Peyer's patch (tissue), 4 donors: ENCODE measurements around the gene LBX2. TPM values are rescaled to one million over a fixed set of nuclear protein-coding genes. Genes with fewer than 3 reads are reported as not detected.
A peak's percentile ranks its signal among the peaks of the same experiment; 100 is the strongest.

Source experiments
- DNase-seq, 3 donors: peaks; one replicate each; pipeline ENCODE4 v3.0.0-alpha.2; 2017 to 2019
- H3K27ac ChIP-seq, 4 donors: fragments of 200-600 bp; sonication (generic); one replicate each; pipeline ENCODE4 v1.5.1; 2016 to 2019
- H3K27me3 ChIP-seq, 2 donors: fragments of 200-600 bp; sonication (generic); one replicate each; pipeline ENCODE4 v1.5.1; 2019
- H3K36me3 ChIP-seq, 3 donors: fragments of 200-600 bp; sonication (generic); one replicate each; pipeline ENCODE4 v1.5.1; 2016 to 2019
- H3K4me1 ChIP-seq, 4 donors: fragments of 200-600 bp; sonication (generic); one replicate each; pipeline ENCODE4 v1.5.1; 2016 to 2019
- H3K4me3 ChIP-seq, 4 donors: fragments of 200-600 bp; sonication (generic); 1 replicate in 3 of 4; 2 replicates in 1 of 4; pipeline ENCODE4 v1.5.1; 2016 to 2019; ENCODE audit warnings: mild to moderate bottlenecking in 1 of 4
- H3K9me3 ChIP-seq, 4 donors: fragments of 200-600 bp; sonication (generic); one replicate each; pipeline ENCODE4 v1.5.1; 2016 to 2019; ENCODE audit warnings: mild to moderate bottlenecking in 1 of 4
- CTCF ChIP-seq, 6 experiments: fragments of 450-650 bp in 4 of 6; fragments of 200-600 bp in 2 of 6; sonication (generic) in 1 of 6; IDR thresholded peaks; one replicate each; pipeline ENCODE4 v1.5.1; 2017 to 2019; ENCODE audit warnings: antibody characterized with exemption in 6 of 6, mild to moderate bottlenecking in 3 of 6, moderate library complexity in 1 of 6
- POLR2A ChIP-seq, 2 donors: fragments of 450-650 bp; IDR thresholded peaks; one replicate each; pipeline ENCODE4 v1.5.1; 2017; ENCODE audit warnings: antibody characterized with exemption in 2 of 2, mild to moderate bottlenecking in 2 of 2, moderate library complexity in 2 of 2
- total RNA-seq, 4 donors: library from RNA; depleted of rRNA; stranded (reverse); fragments of >200 nt; gene quantifications; one replicate each; pipeline ENCODE4 v1.1.0, GENCODE V29; 2016

Gene LBX2
- total RNA-seq, 4 donors from 2014 or later = 2.8 to 6.9 (median 6.8) TPM; not detected in 1

- Histone ChIP-seq H3K27ac (peak overlapping the region; percentile 67 to 94 (median 91)), H3K36me3 (peaks cover 0 to 13% (median 0%) of the 10 kb centered on the region in 3 donors), H3K27me3 (no peaks in the 10 kb centered on the region), H3K4me3 (peak overlapping the region; percentile 37 to 85 (median 54)), H3K4me1 (peaks cover 3 to 79% (median 29%) of the 10 kb centered on the region in 4 donors), H3K9me3 (no peaks in the 10 kb centered on the region)
- TF ChIP-seq CTCF (IDR thresholded peaks at IDR 0.05) (no peak), POLR2A (IDR thresholded peaks at IDR 0.05) (peak; percentile 66 to 69)
- DNase-seq = peak in 2 of 3 donors; percentile 83 to 85
These were observed 2.8 kb upstream of the LBX2 start for GRCh38 chr2:74502147-74502719.

GRCh38 chr2:74501335-74502071 is 2.1 kb upstream of the LBX2 start:
- peaks cover 3 to 74% (median 27%) of the 10 kb centered on the region in 4 donors for H3K4me1 ChIP-seq
- no peak for DNase-seq
- no peaks in the 10 kb centered on the region for H3K27me3 ChIP-seq
- no peaks in the 10 kb centered on the region for H3K9me3 ChIP-seq
- TF ChIP-seq POLR2A (IDR thresholded peaks at IDR 0.05) (no peak), CTCF (IDR thresholded peaks at IDR 0.05) (no peak)
- peak overlapping the region in 3 of 4 donors; percentile 37 to 85 (median 60) for H3K4me3 ChIP-seq
- H3K27ac ChIP-seq = no peak overlapping the region
- H3K36me3 ChIP-seq = peaks cover 0 to 13% (median 0%) of the 10 kb centered on the region in 3 donors

GRCh38 chr2:74500578-74500946 is 1.2 kb upstream of the LBX2 start:
- no peak overlapping the region for H3K4me3 ChIP-seq
- peaks cover 0 to 8% (median 0%) of the 10 kb centered on the region in 3 donors for H3K36me3 ChIP-seq
- TF ChIP-seq POLR2A (IDR thresholded peaks at IDR 0.05) = no peak
- TF ChIP-seq CTCF (IDR thresholded peaks at IDR 0.05) = no peak
- peaks cover 3 to 64% (median 26%) of the 10 kb centered on the region in 4 donors for H3K4me1 ChIP-seq
- DNase-seq = no peak
- H3K27me3 ChIP-seq = no peaks in the 10 kb centered on the region
- H3K9me3 ChIP-seq = no peaks in the 10 kb centered on the region
- no peak overlapping the region for H3K27ac ChIP-seq

GRCh38 chr2:74499940-74500577 is 656 bp upstream of the LBX2 start:
- no peak for DNase-seq
- H3K27me3 ChIP-seq = no peaks in the 10 kb centered on the region
- peak overlapping the region in 2 of 4 donors; percentile 50 to 53 for H3K4me3 ChIP-seq
- no peaks in the 10 kb centered on the region for H3K9me3 ChIP-seq
- H3K36me3 ChIP-seq = peaks cover 0 to 3% (median 0%) of the 10 kb centered on the region in 3 donors
- peaks cover 3 to 59% (median 26%) of the 10 kb centered on the region in 4 donors for H3K4me1 ChIP-seq
- H3K27ac ChIP-seq = no peak overlapping the region
- TF ChIP-seq POLR2A (IDR thresholded peaks at IDR 0.05) = no peak
- no peak for TF ChIP-seq CTCF (IDR thresholded peaks at IDR 0.05)

- H3K27me3 ChIP-seq = no peaks in the 10 kb centered on the region
- peak in 2 of 3 donors; percentile 55 to 70 for DNase-seq
These were observed 720 bp downstream of the LBX2 start for GRCh38 chr2:74498500-74499266.

More at GRCh38 chr2:74498500-74499266, 720 bp downstream of the LBX2 start:
- no peaks in the 10 kb centered on the region for H3K9me3 ChIP-seq
- peaks cover 0 to 8% (median 0%) of the 10 kb centered on the region in 3 donors for H3K36me3 ChIP-seq
- peaks cover 3 to 46% (median 26%) of the 10 kb centered on the region in 4 donors for H3K4me1 ChIP-seq
- H3K27ac ChIP-seq = peak overlapping the region in 3 of 4 donors; percentile 16 to 49 (median 29)
- H3K4me3 ChIP-seq = peak overlapping the region; percentile 30 to 60 (median 52)
- TF ChIP-seq POLR2A (IDR thresholded peaks at IDR 0.05) (no peak), CTCF (IDR thresholded peaks at IDR 0.05) (no peak)
